ENCODE results near the gene NFASC.

DNA sequence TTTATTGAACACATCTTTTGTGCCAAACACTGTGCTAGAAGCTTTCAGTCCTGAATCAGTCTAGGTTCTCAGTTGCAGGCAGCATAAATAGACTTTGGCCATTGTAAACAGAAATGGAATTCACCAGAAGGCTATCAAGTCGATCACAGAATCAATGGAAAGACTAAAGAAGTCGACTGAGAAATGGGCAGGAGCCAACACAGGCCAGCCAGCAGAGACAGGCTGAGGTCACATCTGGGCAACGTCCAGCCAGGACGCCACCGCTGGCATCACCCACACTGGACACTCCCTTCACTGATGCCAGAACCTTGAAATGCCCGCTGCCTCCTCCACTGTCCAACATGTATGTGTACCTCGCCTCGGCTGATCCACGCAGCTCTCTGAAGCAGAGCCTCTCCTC lies 166.9 kb downstream of the NFASC start:
- TF ChIP-seq, protein P1, sequence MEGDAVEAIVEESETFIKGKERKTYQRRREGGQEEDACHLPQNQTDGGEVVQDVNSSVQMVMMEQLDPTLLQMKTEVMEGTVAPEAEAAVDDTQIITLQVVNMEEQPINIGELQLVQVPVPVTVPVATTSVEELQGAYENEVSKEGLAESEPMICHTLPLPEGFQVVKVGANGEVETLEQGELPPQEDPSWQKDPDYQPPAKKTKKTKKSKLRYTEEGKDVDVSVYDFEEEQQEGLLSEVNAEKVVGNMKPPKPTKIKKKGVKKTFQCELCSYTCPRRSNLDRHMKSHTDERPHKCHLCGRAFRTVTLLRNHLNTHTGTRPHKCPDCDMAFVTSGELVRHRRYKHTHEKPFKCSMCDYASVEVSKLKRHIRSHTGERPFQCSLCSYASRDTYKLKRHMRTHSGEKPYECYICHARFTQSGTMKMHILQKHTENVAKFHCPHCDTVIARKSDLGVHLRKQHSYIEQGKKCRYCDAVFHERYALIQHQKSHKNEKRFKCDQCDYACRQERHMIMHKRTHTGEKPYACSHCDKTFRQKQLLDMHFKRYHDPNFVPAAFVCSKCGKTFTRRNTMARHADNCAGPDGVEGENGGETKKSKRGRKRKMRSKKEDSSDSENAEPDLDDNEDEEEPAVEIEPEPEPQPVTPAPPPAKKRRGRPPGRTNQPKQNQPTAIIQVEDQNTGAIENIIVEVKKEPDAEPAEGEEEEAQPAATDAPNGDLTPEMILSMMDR (IDR thresholded peaks at IDR 0.05; ENCODE audit: insufficient read depth, low read length, poor library complexity, severe bottlenecking): no peak
- TF ChIP-seq EZH2phosphoT487 (conservative IDR thresholded peaks at IDR 0.05; ENCODE audit: low read length): no peak

Data from SU-DHL-6 (cell line).